Upper lobe of left lung (tissue), 6 donors: ENCODE results near the gene KATNB1. TPM values are rescaled to one million over a fixed set of nuclear protein-coding genes. Genes with fewer than 3 reads are reported as not detected.
"Not testable (repeated sequence)": the region's sequence is repeated elsewhere in the genome, so short reads cannot be mapped to it uniquely, and the experiment has no call there.

ENCODE experiments used
- ATAC-seq, 2 donors: fragments of 200-7000 bp; cut with Tn5 transposase; one replicate each; pipeline ENCODE4 v1.9.1; 2022; ENCODE audit warnings: mild to moderate bottlenecking in 2 of 2, moderate library complexity in 2 of 2; ENCODE audit not compliant: low FRiP score in 2 of 2
- DNase-seq, 2 donors: peaks; one replicate each; pipeline ENCODE4 v3.0.0-alpha.2; 2019 to 2020
- H3K27ac ChIP-seq, 4 donors: fragments of 200-600 bp; sonication (generic); one replicate each; pipeline ENCODE4 v1.5.1; 2016 to 2019
- H3K27me3 ChIP-seq, 4 donors: fragments of 200-600 bp; sonication (generic); one replicate each; pipeline ENCODE4 v1.5.1; 2017 to 2019
- H3K36me3 ChIP-seq, 4 donors: fragments of 200-600 bp; sonication (generic); one replicate each; pipeline ENCODE4 v1.5.1; 2016 to 2019
- H3K4me1 ChIP-seq, 4 donors: fragments of 200-600 bp; sonication (generic); one replicate each; pipeline ENCODE4 v1.5.1; 2018 to 2019
- H3K4me3 ChIP-seq, 4 donors: fragments of 200-600 bp; sonication (generic); one replicate each; pipeline ENCODE4 v1.5.1; 2017 to 2019; ENCODE audit warnings: mild to moderate bottlenecking in 2 of 4, moderate library complexity in 1 of 4
- H3K9me3 ChIP-seq, 4 donors: fragments of 200-600 bp; sonication (generic); one replicate each; pipeline ENCODE4 v1.5.1; 2018 to 2019
- CTCF ChIP-seq, 6 experiments: fragments of 450-650 bp in 4 of 6; fragments of 200-600 bp in 2 of 6; sonication (generic) in 2 of 6; IDR thresholded peaks; one replicate each; pipeline ENCODE4 v1.5.1; 2016 to 2019; ENCODE audit warnings: antibody characterized with exemption in 6 of 6
- EP300 ChIP-seq, 4 donors: sonication (generic); formaldehyde crosslinking; IDR thresholded peaks; one replicate each; pipeline ENCODE4 v1.5.1; 2017; ENCODE audit warnings: antibody characterized with exemption in 4 of 4, control low read depth in 2 of 4
- POLR2A ChIP-seq, 4 donors: fragments of 450-650 bp; IDR thresholded peaks; one replicate each; pipeline ENCODE4 v1.5.1; 2016 to 2017; ENCODE audit warnings: antibody characterized with exemption in 4 of 4, mild to moderate bottlenecking in 2 of 4
- POLR2AphosphoS5 ChIP-seq, 2 donors: sonication (generic); formaldehyde crosslinking; IDR thresholded peaks; one replicate each; pipeline ENCODE4 v1.5.1; 2017; ENCODE audit warnings: antibody characterized with exemption in 2 of 2
- WGBS, 2 donors: methylation state at CpG; one replicate each; pipeline ENCODE4 v1.1.5; 2017 to 2018; 5-methylcytosine and 5-hydroxymethylcytosine counted together
- total RNA-seq, 6 donors: library from RNA; depleted of rRNA in 4 of 6; stranded (reverse); fragments of >200 nt in 4 of 6; gene quantifications; one replicate each; pipeline versions ENCODE4 v1.1.0 to v1.2.1, GENCODE V29; 2016 to 2021
- donor health status: DM: no; HTN: no; CAD: no; lungs with moderate emphysema.
- donor health status: DM: no; HTN: yes; CAD: no; lungs with severe emphysema.

The KATNB1 gene
- total RNA-seq, 6 donors from 2014 or later = 19.6 to 26.6 (median 21.5) TPM

GRCh38 chr16:57709663-57710062 is 25.9 kb upstream of the KATNB1 start:
- H3K9me3 ChIP-seq = no peaks in the 10 kb centered on the region
- H3K4me1 ChIP-seq = no peaks in the 10 kb centered on the region
- TF ChIP-seq POLR2A (IDR thresholded peaks at IDR 0.05) (no peak), CTCF (IDR thresholded peaks at IDR 0.05) (no peak), POLR2AphosphoS5 (IDR thresholded peaks at IDR 0.05) (no peak), EP300 (IDR thresholded peaks at IDR 0.05) (no peak)
- H3K36me3 ChIP-seq = no peaks in the 10 kb centered on the region
- no peaks in the 10 kb centered on the region for H3K27me3 ChIP-seq
- H3K4me3 ChIP-seq = no peak overlapping the region
- H3K27ac ChIP-seq = no peak overlapping the region
- no peak for DNase-seq
- ATAC-seq = no peak
- 77 to 88% methylated on average over 3 of the region's 3 CpGs for WGBS, 2 donors

GRCh38 chr16:57711346-57711745 is 24.2 kb upstream of the KATNB1 start:
- ATAC-seq (no peak), DNase-seq (no peak)
- Histone ChIP-seq H3K9me3 (no peaks in the 10 kb centered on the region), H3K27ac (no peak overlapping the region), H3K4me1 (no peaks in the 10 kb centered on the region), H3K4me3 (no peak overlapping the region), H3K36me3 (no peaks in the 10 kb centered on the region), H3K27me3 (no peaks in the 10 kb centered on the region)
- TF ChIP-seq CTCF (IDR thresholded peaks at IDR 0.05) = no peak
- no peak for TF ChIP-seq POLR2A (IDR thresholded peaks at IDR 0.05)
- WGBS, 2 donors = 79 to 87% methylated on average over 5 of the region's 5 CpGs

- TF ChIP-seq POLR2AphosphoS5 (IDR thresholded peaks at IDR 0.05) (no peak), EP300 (IDR thresholded peaks at IDR 0.05) (no peak)
- Histone ChIP-seq H3K9me3 (no peaks in the 10 kb centered on the region), H3K4me3 (no peak overlapping the region), H3K27ac (no peak overlapping the region), H3K27me3 (no peaks in the 10 kb centered on the region), H3K4me1 (no peaks in the 10 kb centered on the region), H3K36me3 (no peaks in the 10 kb centered on the region)
- no peak for DNase-seq
- 88 to 92% methylated on average over 3 of the region's 3 CpGs for WGBS, 2 donors
- no peak for ATAC-seq
Observed at GRCh38 chr16:57711993-57712392, 23.6 kb upstream of the KATNB1 start.

- not testable (repeated sequence) for DNase-seq, H3K9me3 ChIP-seq, H3K27me3 ChIP-seq, H3K4me1 ChIP-seq, H3K27ac ChIP-seq, ATAC-seq, H3K4me3 ChIP-seq, H3K36me3 ChIP-seq
- 74 to 77% methylated on average over 6 of the region's 6 CpGs for WGBS, 2 donors
Observed at GRCh38 chr16:57712569-57712968, 23.0 kb upstream of the KATNB1 start.

GRCh38 chr16:57713596-57713995 is 22.0 kb upstream of the KATNB1 start:
- no peaks in the 10 kb centered on the region for H3K9me3 ChIP-seq
- 87 to 89% methylated on average over 8 of the region's 8 CpGs for WGBS, 2 donors

More at GRCh38 chr16:57713596-57713995, 22.0 kb upstream of the KATNB1 start:
- Histone ChIP-seq H3K36me3 (no peaks in the 10 kb centered on the region), H3K27me3 (no peaks in the 10 kb centered on the region), H3K4me3 (no peak overlapping the region), H3K27ac (no peak overlapping the region), H3K4me1 (no peaks in the 10 kb centered on the region)
- TF ChIP-seq EP300 (IDR thresholded peaks at IDR 0.05) = no peak
- TF ChIP-seq POLR2A (IDR thresholded peaks at IDR 0.05) = no peak
- no peak for TF ChIP-seq POLR2AphosphoS5 (IDR thresholded peaks at IDR 0.05)
- no peak for TF ChIP-seq CTCF (IDR thresholded peaks at IDR 0.05)
- DNase-seq (no peak), ATAC-seq (no peak)
